HEK293 (cell line): ENCODE measurements around the gene TEDDM1.

Source experiments
- ATF2 ChIP-seq: fragments of 450-650 bp; formaldehyde crosslinking; IDR thresholded peaks from 2 replicates; pipeline ENCODE4 v1.5.1; 2016; ENCODE audit warnings: missing biosample characterization, missing genetic modification characterization, low read depth
- FEZF1 ChIP-seq: fragments of 450-650 bp; formaldehyde crosslinking; IDR thresholded peaks from 2 replicates; pipeline ENCODE4 v1.5.1; 2016; ENCODE audit warnings: missing biosample characterization, missing genetic modification characterization
- GFI1B ChIP-seq: fragments of 450-650 bp; formaldehyde crosslinking; IDR thresholded peaks from 2 replicates; pipeline ENCODE4 v1.5.1; 2016; ENCODE audit warnings: missing biosample characterization, missing genetic modification characterization
- HOXC10 ChIP-seq: sonication (generic); formaldehyde crosslinking; IDR thresholded peaks from 2 replicates; pipeline ENCODE4 v1.8.1; 2023; ENCODE audit warnings: mild to moderate bottlenecking, missing genetic modification reagents
- IKZF3 ChIP-seq: fragments of 450-650 bp; IDR thresholded peaks from 2 replicates; pipeline ENCODE4 v1.5.0; 2018; ENCODE audit warnings: missing biosample characterization, mild to moderate bottlenecking, missing genetic modification characterization, moderate library complexity
- KLF1 ChIP-seq: fragments of 450-650 bp; formaldehyde crosslinking; IDR thresholded peaks from 2 replicates; pipeline ENCODE4 v1.5.1; 2016; ENCODE audit warnings: missing biosample characterization, missing genetic modification characterization
- MZF1 ChIP-seq: fragments of 450-650 bp; formaldehyde crosslinking; IDR thresholded peaks from 2 replicates; pipeline ENCODE4 v1.5.1; 2017; ENCODE audit warnings: missing biosample characterization, missing genetic modification characterization, borderline replicate concordance
- PATZ1 ChIP-seq: fragments of 450-650 bp; formaldehyde crosslinking; IDR thresholded peaks from 2 replicates; pipeline ENCODE4 v1.5.1; 2016; ENCODE audit warnings: missing biosample characterization, missing genetic modification characterization
- PRDM10 ChIP-seq: fragments of 450-650 bp; formaldehyde crosslinking; IDR thresholded peaks from 2 replicates; pipeline ENCODE4 v1.5.1; 2016; ENCODE audit warnings: missing biosample characterization, missing genetic modification characterization
- WT1 ChIP-seq: fragments of 450-650 bp; formaldehyde crosslinking; IDR thresholded peaks from 2 replicates; pipeline ENCODE4 v1.5.1; 2016; ENCODE audit warnings: missing biosample characterization, missing genetic modification characterization
- YY1 ChIP-seq: fragments of 450-650 bp; formaldehyde crosslinking; IDR thresholded peaks from 2 replicates; pipeline ENCODE4 v1.5.1; 2018; ENCODE audit warnings: missing biosample characterization, missing genetic modification characterization
- ZBTB21 ChIP-seq: fragments of 450-650 bp; formaldehyde crosslinking; IDR thresholded peaks from 2 replicates; pipeline ENCODE4 v1.5.1; 2017; ENCODE audit warnings: missing biosample characterization, missing genetic modification characterization
- ZBTB48 ChIP-seq: fragments of 450-650 bp; formaldehyde crosslinking; IDR thresholded peaks from 2 replicates; pipeline ENCODE4 v1.5.1; 2016; ENCODE audit warnings: missing biosample characterization, missing genetic modification characterization
- ZBTB8A ChIP-seq: fragments of 450-650 bp; formaldehyde crosslinking; IDR thresholded peaks from 2 replicates; pipeline ENCODE4 v1.5.1; 2016; ENCODE audit warnings: missing biosample characterization, missing genetic modification characterization
- ZFHX2 ChIP-seq: fragments of 450-650 bp; formaldehyde crosslinking; conservative IDR thresholded peaks from 2 replicates; pipeline ENCODE4 v1.5.1; 2016; ENCODE audit warnings: missing biosample characterization, missing genetic modification characterization
- ZFP3 ChIP-seq: fragments of 450-650 bp; formaldehyde crosslinking; IDR thresholded peaks from 2 replicates; pipeline ENCODE4 v1.5.1; 2016; ENCODE audit warnings: low read depth, missing biosample characterization, missing genetic modification characterization
- ZFP69B ChIP-seq: fragments of 450-650 bp; formaldehyde crosslinking; IDR thresholded peaks from 2 replicates; pipeline ENCODE4 v1.5.1; 2016; ENCODE audit warnings: missing biosample characterization, missing genetic modification characterization
- ZNF23 ChIP-seq: fragments of 450-650 bp; formaldehyde crosslinking; IDR thresholded peaks from 2 replicates; pipeline ENCODE4 v1.5.1; 2016; ENCODE audit warnings: missing biosample characterization, missing genetic modification characterization, borderline replicate concordance
- ZNF24 ChIP-seq: fragments of 450-650 bp; formaldehyde crosslinking; IDR thresholded peaks from 2 replicates; pipeline ENCODE4 v1.5.1; 2016; ENCODE audit warnings: missing biosample characterization, missing genetic modification characterization
- ZNF248 ChIP-seq: fragments of 450-650 bp; formaldehyde crosslinking; IDR thresholded peaks from 2 replicates; pipeline ENCODE4 v1.5.1; 2017; ENCODE audit warnings: missing biosample characterization, missing genetic modification characterization
- ZNF423 ChIP-seq: fragments of 450-650 bp; formaldehyde crosslinking; IDR thresholded peaks from 2 replicates; pipeline ENCODE4 v1.5.1; 2016; ENCODE audit warnings: missing biosample characterization, missing genetic modification characterization
- ZNF510 ChIP-seq: fragments of 450-650 bp; formaldehyde crosslinking; IDR thresholded peaks from 2 replicates; pipeline ENCODE4 v1.5.1; 2018; ENCODE audit warnings: mild to moderate bottlenecking, missing genetic modification characterization, missing biosample characterization; ENCODE audit not compliant: insufficient replicate concordance
- ZNF514 ChIP-seq: fragments of 450-650 bp; formaldehyde crosslinking; IDR thresholded peaks from 2 replicates; pipeline ENCODE4 v1.5.1; 2016; ENCODE audit warnings: missing biosample characterization, missing genetic modification characterization
- ZNF544 ChIP-seq: fragments of 450-650 bp; formaldehyde crosslinking; IDR thresholded peaks from 2 replicates; pipeline ENCODE4 v1.5.0; 2017; ENCODE audit warnings: missing biosample characterization, missing genetic modification characterization
- ZNF549 ChIP-seq: fragments of 450-650 bp; IDR thresholded peaks from 2 replicates; pipeline ENCODE4 v1.5.1; 2018; ENCODE audit warnings: missing biosample characterization, missing genetic modification characterization, mild to moderate bottlenecking, inconsistent platforms, moderate library complexity
- ZNF561 ChIP-seq: fragments of 450-650 bp; IDR thresholded peaks from 2 replicates; pipeline ENCODE4 v1.5.1; 2018; ENCODE audit warnings: missing biosample characterization, missing genetic modification characterization, borderline replicate concordance
- ZNF610 ChIP-seq: fragments of 450-650 bp; formaldehyde crosslinking; IDR thresholded peaks from 2 replicates; pipeline ENCODE4 v1.5.1; 2016; ENCODE audit warnings: missing biosample characterization, missing genetic modification characterization, borderline replicate concordance
- ZNF623 ChIP-seq: fragments of 450-650 bp; formaldehyde crosslinking; IDR thresholded peaks from 2 replicates; pipeline ENCODE4 v1.5.1; 2016; ENCODE audit warnings: missing biosample characterization, missing genetic modification characterization
- ZNF654 ChIP-seq: fragments of 450-650 bp; formaldehyde crosslinking; IDR thresholded peaks from 2 replicates; pipeline ENCODE4 v1.5.1; 2016; ENCODE audit warnings: low read depth, missing biosample characterization, missing genetic modification characterization
- ZNF670 ChIP-seq: fragments of 450-650 bp; formaldehyde crosslinking; IDR thresholded peaks from 2 replicates; pipeline ENCODE4 v1.5.1; 2016; ENCODE audit warnings: missing biosample characterization, missing genetic modification characterization, low read depth
- ZNF704 ChIP-seq: fragments of 450-650 bp; formaldehyde crosslinking; IDR thresholded peaks from 2 replicates; pipeline ENCODE4 v1.5.1; 2016; ENCODE audit warnings: missing biosample characterization, missing genetic modification characterization
- ZNF747 ChIP-seq: fragments of 450-650 bp; formaldehyde crosslinking; IDR thresholded peaks from 2 replicates; pipeline ENCODE4 v1.5.1; 2016; ENCODE audit warnings: missing biosample characterization, missing genetic modification characterization
- ZNF76 ChIP-seq: fragments of 450-650 bp; formaldehyde crosslinking; IDR thresholded peaks from 2 replicates; pipeline ENCODE4; 2016; ENCODE audit warnings: low read depth, missing biosample characterization, missing genetic modification characterization, borderline replicate concordance
- ZNF777 ChIP-seq: fragments of 450-650 bp; formaldehyde crosslinking; IDR thresholded peaks from 2 replicates; pipeline ENCODE4 v1.5.1; 2017; ENCODE audit warnings: missing biosample characterization, missing genetic modification characterization, borderline replicate concordance

Gene TEDDM1

GRCh38 chr1:182391362-182392049, 9.0 kb downstream of the TEDDM1 start, which contains the start of gene GLUL (continued):
- TF ChIP-seq ATF2 (tag by site-specific recombination) (no peak), ZNF670 (no peak), PATZ1 (tag by site-specific recombination) (no peak), ZNF549 (tag by site-specific recombination) (no peak), ZNF747 (tag by site-specific recombination) (no peak), PRDM10 (tag by site-specific recombination) (peak; percentile 8; the same call in 1 of the 2 replicates), ZNF510 (no peak), ZNF777 (peak; percentile 90), ZNF704 (no peak), ZBTB48 (no peak), ZFP69B (tag by site-specific recombination) (0 out of 2 replicates have a peak, but pooled peaks have one; percentile 30), ZFP3 (no peak), WT1 (tag by site-specific recombination) (no peak), YY1 (peak; percentile 78), ZBTB21 (no peak), FEZF1 (tag by site-specific recombination) (0 out of 2 replicates have a peak, but pooled peaks have one; percentile 4), ZNF23 (tag by site-specific recombination) (no peak), ZBTB8A (tag by site-specific recombination) (peak; percentile 97), ZNF561 (tag by site-specific recombination) (peak; percentile 68), ZFHX2 (tag by site-specific recombination) (no peak; the same call in 1 of the 2 replicates), HOXC10 (CRISPR knock-in tag) (0 out of 2 replicates have a peak, but pooled peaks have one; percentile 45), ZNF248 (tag by site-specific recombination) (no peak), ZNF514 (tag by site-specific recombination) (no peak), ZNF423 (tag by site-specific recombination) (peak; percentile 87; the same call in 1 of the 2 replicates), ZNF623 (tag by site-specific recombination) (peak; percentile 18; the same call in 1 of the 2 replicates), IKZF3 (tag by site-specific recombination) (no peak), KLF1 (tag by site-specific recombination) (0 out of 2 replicates have a peak, but pooled peaks have one; percentile 45), ZNF544 (tag by site-specific recombination) (no peak), GFI1B (tag by site-specific recombination) (no peak), MZF1 (tag by site-specific recombination) (no peak), ZNF610 (tag by site-specific recombination) (peak; percentile 82), ZNF24 (tag by site-specific recombination) (0 out of 2 replicates have a peak, but pooled peaks have one; percentile 22), ZNF76 (tag by site-specific recombination) (no peak), ZNF654 (tag by site-specific recombination) (no peak)
